GM18951 (cell line): ENCODE data around the gene POLE2.

Experiments
- POLR2A ChIP-seq: IDR thresholded peaks from 4 replicates; pipeline ENCODE4 v1.6.1; 2011; ENCODE audit warnings: mild to moderate bottlenecking; ENCODE audit not compliant: insufficient read length, insufficient read depth; ENCODE audit errors: extremely low read depth
- in situ Hi-C: fragments of 300-500 bp; cut with MboI; formaldehyde crosslinking; loops from one replicate; pipeline ENCODE4 v1.12.0; 2022; ENCODE audit warnings: low sequenced_read_pairs, mixed read lengths, inconsistent platforms; ENCODE audit not compliant: unreplicated experiment

Gene POLE2

GRCh38 chr14:49640540-49641417, 47.2 kb downstream of the POLE2 start:
- TF ChIP-seq POLR2A, result no peak
- in situ Hi-C loops, result loop anchor here (25.0 kb wide), 1 partner anchor 472 kb away; the partner anchor contains the start of gene VCPKMT

- in situ Hi-C loops, result loop anchor here (25.0 kb wide), 1 partner anchor 475 kb away; the partner anchor contains the start of gene VCPKMT
- no peak for TF ChIP-seq POLR2A
Observed at GRCh38 chr14:49637534-49638078, 50.4 kb downstream of the POLE2 start.

- in situ Hi-C loops, result loop anchor here (25.0 kb wide), 1 partner anchor 475 kb away; the partner anchor contains the start of gene VCPKMT
- no peak for TF ChIP-seq POLR2A
Observed at GRCh38 chr14:49636866-49637265, 51.1 kb downstream of the POLE2 start.

DNA sequence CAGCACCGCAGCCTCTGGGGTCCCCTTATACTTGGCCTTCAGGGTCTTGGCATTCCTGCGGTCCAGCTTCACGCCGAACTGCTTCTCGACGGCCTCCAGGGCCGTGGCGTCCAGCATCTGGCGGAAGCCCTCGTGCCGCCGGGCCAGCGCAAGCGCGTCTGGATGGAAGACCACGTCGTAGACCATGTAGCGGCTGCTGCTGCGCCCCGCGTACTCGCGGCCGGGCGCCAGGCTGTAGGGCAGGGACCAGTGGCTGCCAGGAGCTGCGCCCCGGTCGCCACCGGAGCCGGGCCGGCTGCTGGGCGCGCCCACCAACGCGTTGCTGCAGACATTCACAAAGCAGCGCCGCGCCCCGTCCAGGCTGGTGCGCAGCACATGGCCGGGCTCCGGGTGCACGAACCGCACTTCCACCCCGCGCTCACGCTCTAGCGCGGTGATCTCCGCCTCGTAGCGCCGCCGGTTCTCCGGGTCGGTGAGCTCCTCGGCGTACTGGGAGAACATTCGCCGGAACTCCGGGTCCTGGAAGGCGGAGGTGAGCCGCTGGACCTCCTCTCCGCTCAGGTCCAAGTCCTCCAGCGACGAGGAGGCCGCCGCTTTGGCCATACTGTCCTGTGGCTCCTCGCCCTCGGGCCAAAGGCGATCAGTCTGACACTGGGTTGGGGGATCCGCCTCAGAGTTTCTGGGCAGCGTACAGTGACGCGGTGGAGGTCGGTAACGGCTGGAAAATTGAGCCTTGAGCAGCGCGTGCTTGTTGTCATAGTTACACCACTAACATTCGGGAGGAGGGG, 53.3 kb downstream of the POLE2 start, which contains the start of gene DNAAF2:
DNAAF2 (minus strand) TSS at position 698 of the 788 bp plus-strand sequence; CDS start at position 603, 95 bp downstream.
- in situ Hi-C loops, result loop anchor here (25.0 kb wide), 1 partner anchor 478 kb away; the partner anchor contains the start of gene VCPKMT
- no peak for TF ChIP-seq POLR2A

DNA sequence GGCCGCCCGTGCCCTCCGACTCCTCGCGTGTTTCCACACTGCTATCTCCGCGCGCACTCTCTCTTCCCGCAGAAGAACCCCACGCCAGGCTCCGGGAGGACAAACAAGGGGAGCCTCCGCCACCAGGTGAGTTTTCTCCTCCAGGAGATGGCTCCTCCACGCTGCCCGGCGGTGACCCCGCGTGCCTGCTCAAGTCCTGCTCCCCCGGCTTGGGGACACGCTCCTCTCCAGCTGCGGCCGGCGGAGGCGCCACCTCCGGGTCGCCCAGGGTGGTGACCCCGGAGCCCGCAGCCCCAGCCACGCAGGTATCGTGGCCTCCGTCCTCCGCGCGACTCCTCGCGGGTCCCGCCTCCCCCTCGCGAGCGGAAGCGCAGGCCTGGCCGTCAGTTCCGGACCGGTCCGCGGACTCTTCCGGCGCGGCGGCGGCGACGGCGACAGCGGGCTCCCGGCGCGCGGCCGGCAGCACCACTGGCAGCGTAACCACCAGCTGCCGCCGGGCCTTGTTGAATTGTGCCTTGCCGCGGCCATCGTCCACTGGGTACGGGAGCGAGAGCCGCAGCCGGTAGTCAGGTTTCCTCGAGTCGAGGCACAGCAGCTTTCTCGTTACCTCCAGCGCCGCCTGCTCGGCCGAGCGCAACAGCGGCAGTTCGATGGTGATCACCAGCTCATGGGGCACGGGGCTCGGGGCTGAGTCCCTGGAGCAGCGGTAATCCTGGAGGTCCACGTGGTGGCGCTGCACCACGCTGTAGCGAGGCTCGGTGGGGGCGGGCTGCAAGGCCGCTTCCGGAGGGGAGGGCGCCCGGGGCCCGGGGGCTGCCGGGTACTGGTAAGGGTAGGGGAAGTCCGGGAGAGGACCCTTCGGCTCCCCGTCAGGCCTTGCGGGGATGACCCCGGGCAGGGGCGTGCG, 54.1 kb downstream of the POLE2 start:
- TF ChIP-seq POLR2A, result peak; percentile 96
- in situ Hi-C loops, result loop anchor here (25.0 kb wide), 1 partner anchor 478 kb away; the partner anchor contains the start of gene VCPKMT

GRCh38 chr14:49623941-49624839, 63.8 kb downstream of the POLE2 start:
- no peak for TF ChIP-seq POLR2A

DNA sequence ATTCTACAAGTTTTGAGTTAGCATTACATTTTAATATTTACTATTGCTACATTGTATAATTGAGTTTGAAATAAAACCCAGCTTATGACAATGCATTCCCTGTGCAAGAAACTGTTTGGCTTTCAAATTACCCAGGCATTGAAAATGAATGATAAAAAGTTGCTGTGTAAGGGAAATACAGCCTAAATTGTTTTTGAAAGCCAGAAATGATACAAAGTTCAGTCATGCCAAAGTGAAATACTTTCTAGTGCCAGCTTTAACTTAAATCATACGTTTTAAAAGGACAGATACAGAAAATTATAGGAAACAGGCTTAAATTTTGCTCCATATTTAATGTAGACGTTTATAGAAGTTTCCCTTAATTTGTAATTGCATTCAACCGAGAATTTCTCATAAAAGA, 64.6 kb downstream of the POLE2 start:
- in situ Hi-C loops, result no loop called here
- TF ChIP-seq POLR2A, result no peak

More at GRCh38 chr14:49623941-49624839, 63.8 kb downstream of the POLE2 start:
- in situ Hi-C loops, result no loop called here

DNA sequence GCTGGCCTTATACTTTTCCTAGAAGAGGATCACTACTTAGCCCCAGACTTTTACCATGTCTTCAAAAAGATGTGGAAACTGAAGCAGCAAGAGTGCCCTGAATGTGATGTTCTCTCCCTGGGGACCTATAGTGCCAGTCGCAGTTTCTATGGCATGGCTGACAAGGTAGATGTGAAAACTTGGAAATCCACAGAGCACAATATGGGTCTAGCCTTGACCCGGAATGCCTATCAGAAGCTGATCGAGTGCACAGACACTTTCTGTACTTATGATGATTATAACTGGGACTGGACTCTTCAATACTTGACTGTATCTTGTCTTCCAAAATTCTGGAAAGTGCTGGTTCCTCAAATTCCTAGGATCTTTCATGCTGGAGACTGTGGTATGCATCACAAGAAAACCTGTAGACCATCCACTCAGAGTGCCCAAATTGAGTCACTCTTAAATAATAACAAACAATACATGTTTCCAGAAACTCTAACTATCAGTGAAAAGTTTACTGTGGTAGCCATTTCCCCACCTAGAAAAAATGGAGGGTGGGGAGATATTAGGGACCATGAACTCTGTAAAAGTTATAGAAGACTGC, 65.9 kb downstream of the POLE2 start:
- in situ Hi-C loops, result no loop called here
- no peak for TF ChIP-seq POLR2A

DNA sequence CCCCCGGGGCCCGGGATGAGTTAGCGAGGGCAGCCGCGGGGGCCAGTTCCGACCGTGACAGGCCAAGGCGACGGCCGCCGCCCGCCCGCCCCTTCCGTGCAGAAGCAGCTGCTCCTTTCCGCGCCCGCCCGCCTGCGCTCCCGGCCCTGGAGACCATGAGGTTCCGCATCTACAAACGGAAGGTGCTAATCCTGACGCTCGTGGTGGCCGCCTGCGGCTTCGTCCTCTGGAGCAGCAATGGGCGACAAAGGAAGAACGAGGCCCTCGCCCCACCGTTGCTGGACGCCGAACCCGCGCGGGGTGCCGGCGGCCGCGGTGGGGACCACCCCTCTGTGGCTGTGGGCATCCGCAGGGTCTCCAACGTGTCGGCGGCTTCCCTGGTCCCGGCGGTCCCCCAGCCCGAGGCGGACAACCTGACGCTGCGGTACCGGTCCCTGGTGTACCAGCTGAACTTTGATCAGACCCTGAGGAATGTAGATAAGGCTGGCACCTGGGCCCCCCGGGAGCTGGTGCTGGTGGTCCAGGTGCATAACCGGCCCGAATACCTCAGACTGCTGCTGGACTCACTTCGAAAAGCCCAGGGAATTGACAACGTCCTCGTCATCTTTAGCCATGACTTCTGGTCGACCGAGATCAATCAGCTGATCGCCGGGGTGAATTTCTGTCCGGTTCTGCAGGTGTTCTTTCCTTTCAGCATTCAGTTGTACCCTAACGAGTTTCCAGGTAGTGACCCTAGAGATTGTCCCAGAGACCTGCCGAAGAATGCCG, 66.7 kb downstream of the POLE2 start:
- in situ Hi-C loops, result no loop called here

DNA sequence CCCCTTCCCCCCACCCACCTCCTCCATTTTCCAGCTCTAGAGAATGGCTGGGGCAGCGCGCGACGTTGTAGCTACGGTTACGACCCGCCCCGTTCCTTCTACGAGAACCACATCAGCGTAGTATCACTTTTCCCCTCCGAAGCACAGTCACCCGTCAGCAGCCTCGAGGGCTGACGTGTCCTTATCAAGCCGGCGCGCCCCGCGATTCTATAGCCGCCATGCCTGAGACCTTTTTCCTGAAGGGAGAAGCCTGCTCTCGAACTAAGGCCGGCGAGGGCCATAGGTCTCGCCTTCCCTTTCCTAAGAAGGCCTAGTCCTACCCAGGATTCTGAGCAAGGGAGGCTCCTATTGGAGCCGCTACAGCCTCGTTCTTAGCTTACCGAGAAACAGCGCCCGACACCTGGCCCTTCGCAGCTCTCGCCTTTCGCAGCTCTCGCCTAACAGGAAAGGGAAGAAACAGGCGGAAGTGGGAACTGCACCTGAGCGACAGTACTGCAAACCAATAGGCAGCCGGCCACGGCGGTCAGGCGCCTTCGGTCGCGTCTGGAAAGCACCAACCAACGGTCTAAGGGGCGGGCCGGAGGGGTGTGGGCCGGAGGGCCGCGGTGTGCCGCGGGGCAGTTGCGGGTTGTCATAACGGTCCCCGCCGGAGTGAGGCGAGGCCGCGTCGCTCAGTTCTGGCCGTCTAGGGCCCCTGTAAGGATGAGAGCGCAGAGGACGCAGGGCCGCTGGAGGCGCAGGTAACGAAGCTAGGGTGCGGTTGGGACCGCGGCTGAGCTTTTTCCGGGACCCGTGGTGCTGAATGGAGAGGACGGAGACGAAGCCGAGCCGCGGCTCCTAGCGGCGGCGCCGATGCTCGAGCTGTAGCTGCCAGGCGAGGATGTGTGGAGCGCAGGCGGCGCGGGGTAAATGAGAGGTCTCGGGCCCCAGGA, 67.6 kb downstream of the POLE2 start, which contains the start of the genes MGAT2 and RPL36AL:
MGAT2 (plus strand) TSS at position 618 of the 932 bp plus-strand sequence. CDS start 470 bp downstream, outside the sequence.
RPL36AL (minus strand) TSS at position 445 of the 932 bp plus-strand sequence. CDS start 1,522 bp downstream, outside the sequence.
- in situ Hi-C loops, result no loop called here
- peak; percentile 98 for TF ChIP-seq POLR2A

More for the DNA sequence above, 66.7 kb downstream of the POLE2 start:
- TF ChIP-seq POLR2A, result no peak
